HTR-8/SVneo (cell line): Measurements from ENCODE around the gene C22orf15.
A peak's percentile ranks its signal among the peaks of the same experiment; 100 is the strongest.
"Not testable (repeated sequence)": the region's sequence is repeated elsewhere in the genome, so short reads cannot be mapped to it uniquely, and the experiment has no call there.

ENCODE experiments used
- DNase-seq: peaks from one replicate; pipeline ENCODE4 v3.0.0; 2011; ENCODE audit warnings: low spot score, mixed read lengths; ENCODE audit not compliant: insufficient read length
- FAIRE-seq: peaks from 2 replicates; lab custom pipeline; 2011; peaks lifted over from hg19 to GRCh38; lab: Jason Lieb, UNC

The C22orf15 gene, protein sequence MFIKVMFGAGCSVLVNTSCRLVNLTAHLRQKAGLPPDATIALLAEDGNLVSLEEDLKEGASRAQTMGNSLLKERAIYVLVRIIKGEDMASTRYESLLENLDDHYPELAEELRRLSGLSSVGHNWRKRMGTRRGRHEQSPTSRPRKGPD

DNA sequence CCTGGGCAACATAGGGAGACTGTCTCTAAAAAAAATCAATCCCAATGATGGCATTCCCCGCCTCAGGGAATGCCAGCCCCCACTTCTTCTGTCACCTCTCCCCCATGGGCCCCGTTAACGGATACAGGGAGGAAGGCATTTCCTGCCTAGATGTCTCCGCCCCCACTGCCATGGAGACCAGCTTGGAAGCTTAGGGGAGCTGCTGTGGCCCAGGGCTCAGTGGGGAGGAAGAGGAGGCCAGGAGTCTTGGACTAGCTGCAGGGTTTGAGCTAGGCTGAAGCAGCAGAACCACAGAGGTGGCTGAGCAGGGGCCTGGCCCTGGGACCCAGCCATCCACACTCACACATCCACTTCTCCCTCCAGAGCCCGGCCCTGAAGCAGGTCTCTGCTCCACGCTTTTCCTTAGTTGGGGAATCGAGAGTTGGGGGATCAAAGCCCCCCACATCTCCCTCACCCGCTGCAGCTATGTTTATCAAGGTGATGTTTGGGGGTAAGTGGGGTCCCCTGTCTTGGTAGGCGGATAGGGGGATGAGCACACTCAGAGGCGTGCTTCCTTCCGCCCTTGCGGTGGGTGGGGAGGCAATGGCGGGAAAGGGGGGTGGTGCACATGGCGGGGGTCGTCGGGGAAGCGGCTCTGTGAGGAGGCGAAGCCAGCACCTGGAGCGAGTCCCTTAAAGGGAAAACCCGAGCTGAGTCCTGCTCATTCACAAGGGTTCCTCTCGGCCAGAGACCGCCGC lies at the start of gene C22orf15:
Gene C22orf15 (plus strand): TSS at position 149 of the 737 bp plus-strand sequence. CDS start 317 bp downstream, at position 466.
- no peak for FAIRE-seq
- DNase-seq: no peak

DNA sequence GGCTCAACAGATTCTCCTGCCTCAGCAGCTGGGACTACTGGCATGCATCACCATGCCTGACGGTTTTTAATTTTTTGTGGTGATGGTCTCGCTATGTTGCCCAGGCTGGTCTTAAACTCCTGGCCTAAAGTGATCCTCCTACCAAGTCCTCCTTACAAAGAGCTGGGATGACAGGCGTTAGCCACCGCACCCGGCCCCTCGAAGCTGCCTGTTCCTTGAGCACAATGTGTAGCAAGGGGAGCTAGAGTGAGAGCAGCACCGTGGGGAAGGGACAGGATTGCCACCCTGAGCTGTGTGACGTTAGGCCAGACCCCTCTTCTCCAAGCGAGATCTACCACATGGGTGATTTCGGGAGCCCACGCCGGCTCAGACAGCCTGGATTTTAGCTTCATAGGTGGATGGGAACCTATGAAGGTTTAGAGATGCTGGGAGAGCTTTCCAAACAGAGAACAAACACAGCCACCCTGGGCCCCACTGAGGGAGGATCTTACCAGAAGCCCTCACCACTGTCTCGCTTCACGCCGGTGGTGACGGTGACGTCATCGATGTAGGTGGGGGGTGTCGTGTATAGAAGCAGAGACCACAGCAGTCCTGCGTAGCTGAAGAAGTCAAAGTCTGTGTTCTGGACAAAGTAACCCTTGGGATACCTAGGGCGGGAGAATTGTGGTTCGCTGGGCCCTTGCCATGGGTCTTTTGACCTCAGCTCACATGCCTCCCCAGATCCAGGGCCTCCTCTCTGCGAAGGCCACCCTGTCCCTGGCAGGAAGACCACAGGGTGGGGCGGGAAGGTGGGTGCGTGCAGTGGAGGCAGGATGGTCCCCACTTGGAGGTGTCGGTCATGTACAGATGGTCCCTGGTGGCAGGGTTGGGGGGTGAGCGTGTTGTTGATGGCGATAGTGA lies 48.8 kb upstream of the C22orf15 start:
- FAIRE-seq (no peak), DNase-seq (no peak)

DNA sequence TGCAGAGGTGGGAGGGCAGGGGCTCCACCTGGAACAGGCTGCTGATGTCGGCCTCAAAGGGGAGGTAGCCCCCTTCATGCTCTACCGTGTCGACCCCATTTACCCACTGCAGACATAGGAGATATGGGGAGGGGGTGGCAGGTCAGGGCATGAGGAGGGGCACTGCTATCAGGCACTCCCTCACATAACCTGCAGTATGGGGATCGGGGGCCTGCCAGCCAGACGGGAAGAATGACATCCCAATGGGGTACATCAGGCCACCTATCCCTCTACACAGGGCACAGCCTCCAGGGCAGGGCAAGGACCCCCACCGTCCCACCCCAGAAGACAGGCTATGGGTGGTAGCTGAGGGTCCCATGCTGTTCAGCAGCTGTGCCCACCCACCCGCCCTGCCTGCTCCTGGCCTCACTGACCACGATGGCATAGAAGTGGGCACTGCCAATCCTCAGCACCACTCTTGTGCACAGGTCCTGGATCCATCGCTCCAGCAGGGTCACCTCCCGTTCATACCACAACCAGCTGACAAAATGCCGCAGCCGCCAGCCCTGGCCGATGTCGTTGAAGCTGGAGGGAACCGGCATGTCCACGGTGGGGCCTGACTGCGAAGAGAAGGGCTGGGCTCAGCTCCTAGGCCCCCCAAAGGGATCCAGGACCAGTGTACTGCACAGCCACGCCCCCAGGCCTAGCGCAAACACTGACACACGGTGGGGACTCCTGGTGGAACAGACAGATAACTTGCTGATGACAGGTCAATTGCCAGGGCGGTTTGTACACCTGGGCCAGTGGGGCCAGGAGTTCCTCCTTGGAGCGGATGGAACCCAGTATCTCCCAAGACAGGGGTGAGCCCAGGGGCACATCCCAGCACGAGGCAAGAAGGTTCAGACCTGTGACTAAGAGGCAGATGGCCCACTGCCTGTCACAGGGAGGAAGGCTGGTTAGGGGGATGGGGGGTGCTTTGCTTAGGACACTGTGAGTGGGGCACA lies 47.9 kb upstream of the C22orf15 start:
- no peak for FAIRE-seq
- no peak for DNase-seq

DNA sequence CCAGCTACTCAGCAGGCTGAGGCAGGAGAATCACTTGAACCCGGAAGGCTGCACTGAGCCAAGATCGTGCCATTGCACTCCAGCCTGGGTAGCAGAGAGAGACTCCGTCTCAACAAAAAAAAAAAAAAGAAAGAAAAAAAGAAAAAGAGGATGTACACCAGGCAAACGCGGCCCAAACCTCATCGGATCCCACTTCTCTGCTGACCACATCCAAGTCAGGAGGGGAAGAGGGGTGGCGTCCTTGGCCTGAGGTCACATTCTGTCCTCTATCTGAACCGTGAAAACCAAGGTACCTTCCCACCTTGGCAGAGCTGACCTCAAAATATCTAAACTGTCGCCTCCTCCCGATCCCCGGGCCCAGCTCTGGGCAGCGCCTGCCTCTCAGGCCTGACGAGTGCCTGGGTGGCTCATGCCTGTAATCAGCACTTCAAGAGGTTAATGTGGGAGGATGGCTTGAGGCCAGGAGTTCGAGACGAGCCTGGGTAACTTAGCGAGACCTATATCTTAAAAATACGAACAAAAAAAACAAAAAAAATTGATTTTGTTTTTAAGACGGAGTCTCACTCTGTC lies 46.9 kb upstream of the C22orf15 start:
- FAIRE-seq (no peak), DNase-seq (no peak)

DNA sequence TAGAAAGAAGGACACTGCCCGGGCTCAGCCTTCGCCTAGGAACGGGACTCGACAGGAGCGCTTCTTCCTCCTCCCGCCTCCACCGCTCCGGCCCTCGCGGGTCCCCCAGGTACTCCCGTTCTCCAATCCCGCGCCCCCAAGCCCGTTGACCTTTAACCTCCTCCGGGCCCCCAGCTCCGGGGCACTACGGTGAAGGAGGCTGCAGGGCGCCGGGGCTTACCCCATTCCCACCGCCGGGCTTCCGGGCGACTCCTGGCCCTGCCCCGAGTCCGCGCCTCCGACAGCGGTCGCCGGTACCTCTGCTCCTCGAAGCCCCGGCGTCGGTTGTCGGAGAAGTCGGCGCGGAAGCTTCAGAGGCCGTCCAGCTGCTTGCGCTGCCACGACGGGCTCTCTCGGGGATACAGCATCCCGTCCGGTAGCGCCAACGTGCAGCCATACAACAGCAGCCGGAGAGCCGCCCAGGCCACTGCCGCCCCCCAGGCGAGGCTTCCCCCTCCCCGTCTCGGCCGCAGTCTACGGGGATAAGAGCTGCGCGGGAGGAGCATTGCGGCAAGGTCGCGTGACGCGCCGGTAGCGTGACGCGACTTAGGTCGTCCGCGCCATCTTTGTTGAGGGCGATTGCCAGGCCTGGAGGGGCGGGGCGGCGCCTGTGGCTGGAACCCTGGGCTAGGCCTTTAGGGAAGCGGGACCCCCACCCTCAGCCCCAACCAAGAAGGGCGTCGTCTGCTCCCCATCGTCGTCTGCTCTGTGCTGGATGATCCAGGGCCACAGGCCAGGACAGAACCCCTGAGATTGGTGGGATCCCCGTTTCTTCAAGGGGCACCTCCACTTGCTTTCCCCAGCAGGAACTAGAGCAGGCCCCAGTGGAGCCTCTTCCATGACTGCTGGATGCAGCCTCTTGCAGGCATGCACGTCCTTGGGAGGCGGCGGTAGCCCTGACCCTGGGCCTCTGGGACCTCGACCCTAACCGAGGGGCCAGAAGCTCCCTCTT lies 45.7 kb upstream of the C22orf15 start:
- FAIRE-seq: peak; percentile 92
- DNase-seq: peak; percentile 79

DNA sequence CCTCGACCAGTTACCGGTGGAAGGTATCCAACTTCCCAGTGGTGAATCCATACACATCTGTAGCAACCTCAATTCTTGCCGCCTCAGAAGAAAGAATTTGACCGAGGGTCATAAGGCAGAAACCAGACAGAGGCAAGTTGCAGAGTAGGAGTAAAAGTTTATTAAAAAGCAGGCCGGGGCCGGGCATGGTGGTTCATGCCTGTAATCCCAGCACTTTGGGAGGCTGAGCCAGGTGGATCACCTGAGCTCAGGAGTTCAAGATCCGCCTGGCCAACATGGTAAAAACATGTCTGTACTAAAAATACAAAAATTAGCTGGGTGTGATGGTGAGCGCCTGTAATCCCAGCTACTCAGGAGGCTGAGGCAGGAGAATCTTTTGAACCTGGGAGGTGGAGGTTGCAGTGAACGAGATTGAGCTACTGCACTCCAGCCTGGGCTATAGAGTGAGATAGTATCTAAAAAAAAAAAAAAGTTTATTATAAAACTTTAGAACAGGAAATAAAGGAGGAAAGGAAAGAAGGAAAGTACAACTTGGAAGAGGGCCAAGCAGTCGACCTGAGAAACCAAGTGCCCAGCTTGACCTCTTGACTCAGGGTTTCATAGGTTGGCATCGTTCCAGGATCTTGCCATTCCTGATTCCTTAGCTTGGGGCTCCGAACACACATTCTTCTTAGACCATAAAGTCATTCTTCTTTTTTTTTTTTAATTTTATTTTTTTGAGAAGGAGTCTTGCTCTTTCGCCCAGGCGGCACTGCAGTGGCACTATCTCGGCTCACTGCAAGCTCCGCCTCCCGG lies 44.2 kb upstream of the C22orf15 start:
- FAIRE-seq (no peak), DNase-seq (no peak)

DNA sequence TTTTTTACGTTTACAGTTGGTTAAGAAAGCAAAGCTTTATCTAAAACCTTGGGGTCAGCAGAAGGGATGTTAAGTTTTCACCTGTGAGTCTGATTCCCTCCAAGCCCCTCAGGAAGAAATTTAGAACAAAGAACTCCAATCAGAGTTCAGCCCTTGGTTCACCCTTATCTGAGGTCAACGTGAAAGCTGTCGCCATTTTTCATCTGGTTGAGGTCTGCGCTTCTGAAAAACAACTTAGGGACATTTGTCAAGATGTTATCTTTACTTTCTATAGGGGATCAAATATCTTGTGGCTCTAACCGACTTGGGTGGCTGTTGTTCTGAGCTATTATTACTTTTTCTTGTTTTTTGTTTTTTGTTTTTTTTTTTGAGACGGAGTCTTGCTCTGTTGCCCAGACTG lies 41.9 kb upstream of the C22orf15 start:
- FAIRE-seq: no peak

DNA sequence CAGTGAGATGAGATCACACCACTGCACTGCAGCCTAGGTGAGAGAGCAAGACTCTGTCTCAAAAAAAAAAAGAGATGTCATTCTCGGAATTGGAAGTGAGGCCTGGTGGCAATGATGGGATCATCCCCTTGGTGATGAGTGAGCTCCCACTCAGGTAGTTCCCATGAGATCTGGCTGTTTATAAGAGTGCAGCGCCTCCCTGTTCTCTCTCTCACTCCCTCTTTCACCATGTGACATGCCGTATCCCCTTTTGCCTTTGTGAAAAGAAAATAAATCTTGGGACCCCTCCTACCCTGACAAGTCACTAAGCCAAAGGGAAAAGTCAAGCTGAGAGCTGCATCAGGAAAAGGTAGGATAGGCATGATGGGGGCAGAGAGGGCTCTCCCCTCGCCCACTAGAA lies 40.6 kb upstream of the C22orf15 start:
- no peak for DNase-seq
- FAIRE-seq: no peak

More for the DNA sequence above, 41.9 kb upstream of the C22orf15 start:
- DNase-seq: no peak

DNA sequence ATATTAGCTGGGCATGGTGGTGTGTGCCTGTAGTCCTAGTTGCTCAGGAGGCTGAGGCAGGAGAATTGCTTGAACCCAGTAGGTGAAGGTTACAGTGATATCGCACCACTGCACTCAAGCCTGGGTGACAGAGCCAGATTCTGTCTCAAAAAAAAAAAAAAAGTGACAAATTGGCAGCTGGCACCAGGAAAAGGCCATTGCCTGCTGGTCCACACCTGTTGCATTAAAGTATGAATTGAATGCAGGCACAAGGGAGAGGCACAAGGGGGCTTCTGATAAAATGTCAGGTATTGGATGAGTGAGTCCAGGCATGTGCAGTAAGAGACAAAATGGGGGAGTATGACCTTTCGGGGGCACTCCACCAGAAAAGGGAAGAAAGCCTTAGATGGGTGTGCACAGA lies 40.1 kb upstream of the C22orf15 start:
- FAIRE-seq: no peak

DNA sequence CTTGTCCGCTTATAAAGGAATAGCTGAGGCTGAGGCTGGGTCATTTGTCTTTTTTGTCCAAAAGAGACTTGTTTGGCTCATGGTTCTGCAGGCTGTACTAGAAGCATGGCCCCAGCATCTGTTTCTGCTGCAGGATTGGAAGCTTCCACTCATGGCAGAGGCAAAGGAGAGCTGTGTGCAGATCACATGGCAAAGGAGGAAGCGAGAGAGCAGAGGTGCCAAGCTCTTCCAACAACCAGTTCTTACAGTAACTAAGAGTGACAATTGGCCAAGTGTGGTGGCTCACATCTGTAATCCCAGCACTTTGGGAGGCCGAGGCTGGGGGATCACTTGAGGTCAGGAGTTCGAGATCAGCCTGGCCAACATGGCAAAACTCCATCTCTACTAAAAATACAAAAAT lies 34.7 kb upstream of the C22orf15 start:
- FAIRE-seq, DNase-seq: not testable (repeated sequence)

More for the DNA sequence above, 40.1 kb upstream of the C22orf15 start:
- DNase-seq: no peak

DNA sequence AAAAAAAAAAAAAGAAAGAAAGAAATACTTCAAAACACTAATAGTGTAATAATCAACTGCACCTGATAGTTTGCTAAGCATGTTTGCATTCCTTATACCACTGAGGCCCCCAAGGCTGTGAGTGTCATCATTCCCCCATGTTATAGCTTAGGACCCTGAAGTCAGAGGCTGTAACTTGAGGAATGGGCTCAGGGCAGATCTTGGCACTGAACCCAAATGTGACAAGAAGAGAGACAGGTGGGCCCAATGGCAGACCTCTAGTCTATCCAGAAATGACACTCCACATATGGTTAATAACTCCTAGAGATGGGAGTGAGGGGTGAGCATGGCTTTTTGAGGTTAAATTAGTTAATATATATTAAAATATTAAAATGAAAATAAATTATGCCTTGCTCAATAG lies 25.1 kb upstream of the C22orf15 start:
- DNase-seq (no peak), FAIRE-seq (no peak)

DNA sequence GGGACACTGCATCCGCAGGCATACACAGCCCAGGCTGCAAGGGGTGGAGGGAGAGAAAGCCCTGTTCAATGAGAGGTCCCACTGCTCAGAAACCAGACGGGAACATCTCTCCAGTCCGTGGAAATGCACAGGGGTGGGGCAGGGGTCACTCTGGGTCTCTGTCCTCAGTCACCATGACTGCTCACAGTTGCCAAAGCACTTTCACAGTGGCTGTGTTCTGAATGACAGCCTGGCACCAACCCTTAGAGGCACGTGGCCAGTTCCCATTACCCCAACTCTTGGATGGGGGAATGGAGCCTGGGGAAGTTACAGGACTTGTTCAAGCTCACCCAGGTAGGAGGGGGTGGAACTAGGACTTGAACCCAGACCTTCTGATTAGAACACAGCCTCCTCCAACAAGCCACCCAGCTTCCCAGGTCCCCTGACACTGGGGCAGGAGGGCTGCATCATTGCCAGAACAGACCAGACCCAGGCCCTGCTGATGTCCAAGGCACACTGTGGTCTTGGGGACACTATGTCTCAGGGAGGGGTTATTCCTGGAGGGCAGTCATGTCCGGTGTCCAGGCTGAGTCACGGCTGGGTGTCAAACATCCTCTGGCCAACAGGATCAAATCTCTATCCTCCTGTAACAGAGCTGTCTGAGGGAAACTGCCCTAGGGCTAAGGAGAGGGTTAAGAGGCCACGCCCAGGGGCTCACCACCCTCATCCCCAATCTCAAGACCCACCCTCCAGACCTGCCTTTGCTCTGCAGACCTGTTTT lies 20.1 kb upstream of the C22orf15 start:
- FAIRE-seq (no peak), DNase-seq (no peak)

DNA sequence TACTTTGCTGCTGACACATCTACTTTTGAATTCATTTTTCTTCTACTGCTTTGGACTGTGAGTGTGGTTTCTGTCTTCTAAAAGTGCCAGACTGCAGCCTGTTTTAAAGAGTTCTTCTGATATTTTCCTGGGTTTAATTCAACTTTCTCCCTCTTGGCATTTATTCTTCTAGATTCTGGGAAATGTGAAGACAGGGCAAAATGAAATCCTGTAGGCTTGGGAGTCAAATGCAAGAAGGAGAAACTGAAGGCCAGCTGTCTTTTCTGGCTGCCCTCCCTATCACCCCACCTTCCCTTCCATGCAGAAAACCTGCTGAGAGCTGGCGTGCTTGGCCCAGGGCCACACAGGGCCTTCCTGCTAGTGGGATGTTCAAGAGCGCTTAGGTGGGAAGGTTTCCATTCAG lies 19.5 kb upstream of the C22orf15 start:
- DNase-seq (no peak), FAIRE-seq (no peak)

DNA sequence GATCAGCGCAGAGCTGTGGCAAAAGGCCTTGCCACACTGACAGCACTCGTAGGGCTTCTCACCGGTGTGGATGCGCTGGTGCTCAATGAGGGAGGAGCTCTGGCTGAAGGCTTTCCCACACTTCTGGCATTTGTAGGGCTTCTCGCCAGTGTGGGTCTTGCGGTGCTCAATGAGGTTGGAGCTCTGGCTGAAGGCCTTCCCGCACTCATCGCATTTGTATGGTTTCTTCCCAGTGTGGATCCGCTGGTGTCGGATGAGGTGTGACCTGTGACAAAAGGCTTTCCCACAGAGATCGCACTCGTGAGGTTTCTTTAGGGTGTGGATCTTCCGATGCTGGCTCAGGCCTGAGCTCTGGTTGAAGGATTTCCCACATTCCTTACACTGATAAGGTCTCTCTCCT lies 18.8 kb upstream of the C22orf15 start:
- FAIRE-seq (no peak), DNase-seq (no peak)

DNA sequence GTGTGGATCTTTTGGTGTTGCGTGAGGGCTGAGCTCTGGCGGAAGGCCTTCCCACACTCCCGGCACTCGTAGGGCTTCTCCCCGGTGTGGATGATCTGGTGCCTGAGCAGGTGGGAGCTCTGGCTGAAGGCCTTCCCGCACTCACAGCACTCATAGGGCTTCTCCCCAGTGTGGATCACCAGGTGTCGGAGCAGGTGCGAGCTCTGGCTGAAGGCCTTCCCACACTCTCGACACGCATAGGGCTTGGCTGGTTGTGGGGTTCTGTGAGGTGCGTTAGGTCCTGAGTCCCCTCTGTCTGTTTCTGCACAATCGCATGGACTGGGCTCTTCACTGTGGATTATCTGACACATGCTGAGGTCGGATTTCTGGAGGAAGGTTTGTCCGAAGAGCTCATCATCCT lies 18.3 kb upstream of the C22orf15 start:
- FAIRE-seq (no peak), DNase-seq (no peak)

DNA sequence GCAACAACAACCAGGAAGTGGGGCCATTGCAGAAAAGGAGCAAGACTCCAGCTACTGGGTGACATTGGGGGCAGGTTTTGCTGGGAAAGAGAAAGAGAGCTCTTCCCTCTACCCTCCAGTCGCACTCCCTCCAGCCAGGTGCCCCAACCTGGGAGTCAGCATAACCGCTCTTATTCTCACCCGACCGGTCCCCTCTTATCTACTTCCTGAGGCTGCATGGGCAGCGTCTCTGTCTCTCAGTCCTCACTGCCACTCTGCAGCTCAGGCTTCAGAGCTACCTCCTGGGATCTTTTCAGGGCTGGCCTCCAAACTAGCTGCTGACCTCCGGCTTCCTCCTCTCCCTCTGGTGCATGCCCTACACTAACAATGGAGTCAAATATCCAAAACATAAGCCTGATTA lies 17.0 kb upstream of the C22orf15 start:
- no peak for DNase-seq
- FAIRE-seq: no peak

DNA sequence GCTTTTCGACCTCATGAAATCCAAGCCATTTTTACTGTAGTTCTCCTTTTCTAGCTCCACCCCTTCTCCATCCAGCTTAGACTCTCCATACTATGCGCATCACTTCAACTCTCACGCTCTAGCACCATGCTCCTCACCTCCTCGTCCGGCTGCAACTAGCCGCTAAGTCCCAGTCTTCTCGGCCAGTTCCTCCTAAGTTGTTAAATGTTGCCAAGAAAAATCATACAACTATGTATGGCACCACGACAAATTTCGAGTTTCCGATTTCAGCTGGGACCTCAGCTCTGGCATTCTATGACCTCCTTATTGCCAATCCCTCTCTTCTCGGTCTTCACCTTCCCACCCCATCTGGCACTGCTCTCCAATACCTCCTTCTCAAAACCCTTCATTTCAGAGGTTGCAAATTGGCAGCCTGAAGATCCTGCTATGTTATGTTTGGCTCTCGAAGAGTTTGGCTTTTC lies 12.9 kb upstream of the C22orf15 start:
- DNase-seq: no peak
- FAIRE-seq: no peak
